Type B pancreatic cell (in vitro differentiated cells): ENCODE data around the gene ANKRD11. TPM values are rescaled to one million over a fixed set of nuclear protein-coding genes. Genes with fewer than 3 reads are reported as not detected.

Experiments
- DNase-seq: peaks from one replicate; pipeline ENCODE4 v3.0.0; 2021; ENCODE audit warnings: mixed read lengths; ENCODE audit not compliant: unreplicated experiment; ENCODE audit errors: extremely low spot score
- H3K27ac Mint-ChIP-seq: 2 replicates; pipeline ENCODE4 v1.8.0; 2021; ENCODE audit warnings: mild to moderate bottlenecking, mixed read lengths
- H3K27me3 Mint-ChIP-seq: 2 replicates; pipeline ENCODE4 v1.8.0; 2021; ENCODE audit warnings: mixed read lengths
- H3K36me3 Mint-ChIP-seq: 2 replicates; pipeline ENCODE4 v1.8.0; 2021; ENCODE audit warnings: mixed read lengths
- H3K4me1 Mint-ChIP-seq: one replicate; pipeline ENCODE4 v1.8.0; 2021; ENCODE audit warnings: mixed read lengths; ENCODE audit not compliant: unreplicated experiment
- H3K4me3 Mint-ChIP-seq: 2 replicates; pipeline ENCODE4 v1.8.0; 2021; ENCODE audit warnings: mild to moderate bottlenecking, mixed read lengths
- H3K9me3 Mint-ChIP-seq: 2 replicates; pipeline ENCODE4 v1.8.0; 2021; ENCODE audit warnings: mixed read lengths
- total RNA-seq: library from RNA; stranded (reverse); gene quantifications from 2 replicates; pipeline ENCODE4 v1.2.1, GENCODE V29; 2021; ENCODE audit warnings: low replicate concordance
- TF ChIP-seq, protein P1 (sequence below): fragments of 200-600 bp; sonication (generic); conservative IDR thresholded peaks from 2 replicates; pipeline ENCODE4 v1.5.0; 2021; ENCODE audit warnings: antibody characterized with exemption, mild to moderate bottlenecking

The ANKRD11 gene
- total RNA-seq, 1 donor from 2014 or later: 153 TPM

DNA sequence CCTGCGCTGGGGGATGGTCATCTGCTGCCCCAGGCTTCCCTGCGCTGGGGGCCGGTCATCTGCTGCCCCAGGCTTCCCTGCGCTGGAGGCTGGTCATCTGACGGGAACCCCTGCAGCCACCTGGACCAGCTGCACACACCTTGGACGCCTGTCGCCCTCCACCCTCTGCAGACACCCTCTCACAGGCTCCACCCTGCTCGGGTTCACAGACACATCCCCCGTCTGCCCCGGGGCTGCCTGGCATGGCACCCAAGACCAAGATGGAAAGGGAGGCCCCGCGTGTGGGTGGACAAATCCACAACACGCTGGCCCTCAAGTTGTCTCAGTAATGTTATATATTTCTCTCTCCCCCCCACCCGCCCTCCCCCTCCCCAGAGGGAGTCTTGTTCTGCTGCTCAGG is 89.6 kb downstream of the ANKRD11 start:
- no peak overlapping the region for H3K27ac Mint-ChIP-seq

DNA sequence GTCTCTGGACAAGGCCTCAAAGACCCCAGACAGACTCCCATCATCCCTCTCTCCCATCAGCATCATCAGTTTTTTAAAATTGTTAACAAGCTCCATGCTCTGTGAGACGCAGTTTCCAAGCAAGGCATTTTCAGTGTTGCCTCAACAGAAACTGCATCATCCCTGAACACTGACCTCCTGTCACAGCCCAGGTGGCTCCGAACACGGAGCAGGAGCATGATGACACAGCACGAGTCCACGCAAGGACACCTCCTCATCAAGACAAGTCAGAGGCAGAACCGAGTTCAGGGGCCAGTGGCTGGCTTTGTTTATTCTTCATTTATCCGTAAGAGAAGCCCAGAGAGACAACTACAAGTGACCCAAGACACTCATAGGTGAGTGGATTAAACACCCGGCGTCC is 91.4 kb downstream of the ANKRD11 start:
- H3K27ac Mint-ChIP-seq: peak overlapping the region; percentile 65

More for the DNA sequence above, 89.6 kb downstream of the ANKRD11 start:
- Mint-ChIP-seq H3K4me3 (no peak overlapping the region), H3K27me3 (no peaks in the 10 kb centered on the region), H3K4me1 (peaks cover 50% of the 10 kb centered on the region), H3K9me3 (no peaks in the 10 kb centered on the region), H3K36me3 (no peaks in the 10 kb centered on the region)
- no peak for DNase-seq
- TF ChIP-seq, protein P1, sequence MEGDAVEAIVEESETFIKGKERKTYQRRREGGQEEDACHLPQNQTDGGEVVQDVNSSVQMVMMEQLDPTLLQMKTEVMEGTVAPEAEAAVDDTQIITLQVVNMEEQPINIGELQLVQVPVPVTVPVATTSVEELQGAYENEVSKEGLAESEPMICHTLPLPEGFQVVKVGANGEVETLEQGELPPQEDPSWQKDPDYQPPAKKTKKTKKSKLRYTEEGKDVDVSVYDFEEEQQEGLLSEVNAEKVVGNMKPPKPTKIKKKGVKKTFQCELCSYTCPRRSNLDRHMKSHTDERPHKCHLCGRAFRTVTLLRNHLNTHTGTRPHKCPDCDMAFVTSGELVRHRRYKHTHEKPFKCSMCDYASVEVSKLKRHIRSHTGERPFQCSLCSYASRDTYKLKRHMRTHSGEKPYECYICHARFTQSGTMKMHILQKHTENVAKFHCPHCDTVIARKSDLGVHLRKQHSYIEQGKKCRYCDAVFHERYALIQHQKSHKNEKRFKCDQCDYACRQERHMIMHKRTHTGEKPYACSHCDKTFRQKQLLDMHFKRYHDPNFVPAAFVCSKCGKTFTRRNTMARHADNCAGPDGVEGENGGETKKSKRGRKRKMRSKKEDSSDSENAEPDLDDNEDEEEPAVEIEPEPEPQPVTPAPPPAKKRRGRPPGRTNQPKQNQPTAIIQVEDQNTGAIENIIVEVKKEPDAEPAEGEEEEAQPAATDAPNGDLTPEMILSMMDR: no peak

DNA sequence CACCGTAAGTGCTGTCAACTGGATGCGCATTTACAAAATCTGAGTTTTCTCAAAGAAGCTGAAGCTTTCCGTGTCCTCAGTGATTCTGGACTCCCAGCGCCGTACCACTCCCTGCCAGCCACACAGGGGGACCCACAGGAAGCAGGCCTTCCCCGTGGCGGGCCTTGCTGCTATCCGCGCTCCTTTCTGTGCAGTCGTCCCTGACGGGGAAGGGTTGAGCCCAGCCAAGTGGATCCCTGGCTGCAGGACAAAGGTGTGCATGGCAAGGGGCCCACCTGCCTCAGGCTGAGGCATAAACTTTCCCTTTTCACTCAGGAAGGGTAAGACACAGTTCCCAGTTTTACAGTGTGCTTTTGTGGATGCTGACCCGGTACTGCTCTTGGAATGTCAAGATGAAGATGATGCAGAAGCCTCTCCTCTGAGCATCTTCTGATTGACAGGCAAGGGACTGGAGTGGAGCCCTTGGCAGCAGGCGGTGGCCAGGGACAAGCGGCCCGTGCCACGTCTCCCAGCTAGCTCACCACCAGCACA is 93.0 kb downstream of the ANKRD11 start:
- H3K36me3 Mint-ChIP-seq: no peaks in the 10 kb centered on the region
- peaks cover 44% of the 10 kb centered on the region for H3K4me1 Mint-ChIP-seq
- no peak for DNase-seq
- no peak overlapping the region for H3K4me3 Mint-ChIP-seq
- H3K27me3 Mint-ChIP-seq: no peaks in the 10 kb centered on the region
- TF ChIP-seq, protein P1: no peak
- H3K9me3 Mint-ChIP-seq: no peaks in the 10 kb centered on the region
- no peak overlapping the region for H3K27ac Mint-ChIP-seq

More for the DNA sequence above, 91.4 kb downstream of the ANKRD11 start:
- Mint-ChIP-seq H3K4me3 (no peak overlapping the region), H3K27me3 (no peaks in the 10 kb centered on the region), H3K36me3 (no peaks in the 10 kb centered on the region), H3K4me1 (peaks cover 48% of the 10 kb centered on the region), H3K9me3 (no peaks in the 10 kb centered on the region)
- no peak for DNase-seq
- TF ChIP-seq, protein P1: no peak

DNA sequence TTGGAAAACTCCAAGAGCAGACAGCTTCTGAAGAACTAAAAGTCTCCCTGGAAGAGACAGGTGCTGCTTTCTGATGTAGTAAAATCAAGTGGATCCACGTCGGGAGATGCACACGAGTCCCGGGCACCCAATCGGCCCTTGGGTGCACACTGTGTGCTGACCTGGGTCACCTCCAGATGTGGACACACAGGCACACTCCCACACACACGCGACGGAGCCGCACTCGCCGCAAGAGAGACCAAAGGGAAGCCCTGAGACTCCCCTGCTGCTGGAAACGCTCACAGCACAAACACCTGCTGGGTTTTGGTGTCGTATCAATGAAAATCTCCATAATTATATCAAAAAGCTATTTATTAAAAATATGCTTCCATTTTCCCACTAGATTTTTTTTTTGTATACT is 94.2 kb downstream of the ANKRD11 start:
- Mint-ChIP-seq H3K9me3 (no peaks in the 10 kb centered on the region), H3K4me3 (no peak overlapping the region), H3K36me3 (no peaks in the 10 kb centered on the region), H3K27ac (no peak overlapping the region), H3K4me1 (peaks cover 38% of the 10 kb centered on the region), H3K27me3 (no peaks in the 10 kb centered on the region)
- no peak for DNase-seq
- TF ChIP-seq, protein P1: no peak

DNA sequence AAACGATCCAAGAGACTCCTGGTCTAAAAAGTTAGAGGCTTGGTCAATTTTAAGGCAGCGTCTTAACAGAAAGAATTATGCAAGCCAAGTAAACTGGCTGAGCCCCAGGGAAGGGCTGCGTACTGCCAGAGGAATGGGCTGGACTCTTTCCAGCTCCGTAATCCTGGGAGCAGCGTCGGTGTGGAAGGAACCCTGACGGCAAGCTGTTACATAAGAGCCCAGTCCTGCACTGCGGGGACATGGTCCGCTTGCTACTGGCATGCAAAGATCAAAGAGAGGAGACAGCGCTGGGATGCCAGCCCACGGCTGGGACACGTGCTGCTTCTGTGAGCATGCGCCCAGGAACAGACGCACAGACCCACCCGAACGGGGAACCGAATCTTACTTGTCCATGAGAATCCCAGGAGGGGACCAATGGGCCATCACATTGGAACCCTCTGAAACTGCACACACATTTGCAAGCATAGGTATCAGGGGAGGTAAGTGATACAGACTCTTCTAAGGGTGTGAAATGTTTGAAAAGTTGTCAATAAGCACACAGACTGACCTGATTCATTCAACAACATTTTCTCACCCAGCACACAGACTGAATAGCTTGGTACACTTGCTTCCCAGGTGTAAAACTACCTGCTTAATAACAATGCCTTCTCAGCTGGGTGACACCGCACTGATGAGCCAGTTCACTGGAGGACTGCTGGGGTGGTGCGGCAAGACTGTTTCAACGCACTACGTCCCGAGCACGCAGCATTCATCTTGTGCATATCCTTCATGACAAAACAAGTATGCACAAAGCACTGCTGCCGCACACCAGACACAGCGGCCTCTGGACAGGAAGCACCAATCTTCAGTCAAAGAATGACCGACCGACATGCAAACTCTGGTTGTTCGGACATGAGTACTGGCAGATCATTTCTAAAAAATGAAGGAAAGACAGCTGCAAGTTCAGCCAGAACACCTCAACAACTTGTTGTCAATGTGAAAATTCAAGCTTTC is 94.9 kb downstream of the ANKRD11 start:
- H3K36me3 Mint-ChIP-seq: no peaks in the 10 kb centered on the region
- H3K9me3 Mint-ChIP-seq: no peaks in the 10 kb centered on the region
- TF ChIP-seq, protein P1: no peak
- peak overlapping the region; percentile 45 for H3K4me3 Mint-ChIP-seq
- peaks cover 37% of the 10 kb centered on the region for H3K4me1 Mint-ChIP-seq
- no peak for DNase-seq
- H3K27me3 Mint-ChIP-seq: no peaks in the 10 kb centered on the region
- H3K27ac Mint-ChIP-seq: peak overlapping the region; percentile 81
